ENCODE data around the gene NR1D2.

GRCh38 chr3:23961066-23961465 is 16.0 kb downstream of the NR1D2 start:
- no peak for TF ChIP-seq CTCF (IDR thresholded peaks at IDR 0.05)
- no peak for TF ChIP-seq POLR2A (IDR thresholded peaks at IDR 0.05)
- TF ChIP-seq EP300 (IDR thresholded peaks at IDR 0.05): no peak

Measured in stomach (tissue), 4 donors.